Stimulated activated CD4-positive, alpha-beta T cell treated with anti-CD3 and anti-CD28 coated beads, Interleukin-1b, Interleukin-23, amount 100 ng/mL, for 24 hours (primary cell): ENCODE measurements around the gene UBA7.

ENCODE experiments used
- DNase-seq, 4 experiments: peaks; one replicate each; pipeline ENCODE4 v3.0.0-alpha.2; 2020; ENCODE audit warnings: low read depth in 4 of 4, low spot score in 1 of 4

The UBA7 gene

DNA sequence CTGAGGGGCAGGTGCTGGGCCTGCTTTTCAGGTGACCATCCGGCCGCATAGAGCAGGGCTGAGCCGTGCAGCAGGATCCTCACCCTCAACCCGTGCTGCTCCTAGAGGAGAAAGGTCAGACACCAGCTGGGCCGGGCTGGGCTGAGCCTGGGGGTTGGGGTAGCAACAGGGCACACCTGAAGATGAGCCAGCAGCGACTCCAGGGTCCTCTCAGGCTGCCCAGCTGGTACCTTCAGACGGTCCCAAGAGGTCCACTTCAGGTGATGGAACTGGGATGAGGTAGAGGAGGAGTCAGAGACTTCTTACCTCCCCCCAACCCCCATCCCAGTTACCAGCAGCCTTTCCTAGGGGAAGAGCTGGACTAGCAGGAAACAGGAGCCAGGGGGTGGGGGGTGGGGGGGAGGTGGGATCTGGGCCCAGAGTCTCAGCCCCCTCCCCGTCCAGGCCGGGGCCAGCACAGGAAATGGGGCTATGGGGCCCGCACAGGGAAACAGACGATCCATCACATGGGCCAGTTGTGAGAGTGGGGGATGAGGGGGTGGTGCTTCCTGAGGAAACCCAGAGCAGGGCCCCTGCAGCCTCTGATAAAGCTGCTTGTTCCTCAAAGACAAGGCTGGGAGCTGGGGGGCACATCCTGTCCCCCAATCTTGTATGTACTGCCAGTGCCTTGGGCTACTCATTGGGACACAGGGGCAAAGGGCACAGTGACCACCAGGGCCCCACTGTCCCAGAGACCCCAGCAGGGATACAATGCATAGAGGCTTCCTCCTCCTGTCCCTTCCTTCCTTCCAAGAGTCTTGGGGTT is 7.7 kb downstream of the UBA7 start:
- DNase-seq = no peak

DNA sequence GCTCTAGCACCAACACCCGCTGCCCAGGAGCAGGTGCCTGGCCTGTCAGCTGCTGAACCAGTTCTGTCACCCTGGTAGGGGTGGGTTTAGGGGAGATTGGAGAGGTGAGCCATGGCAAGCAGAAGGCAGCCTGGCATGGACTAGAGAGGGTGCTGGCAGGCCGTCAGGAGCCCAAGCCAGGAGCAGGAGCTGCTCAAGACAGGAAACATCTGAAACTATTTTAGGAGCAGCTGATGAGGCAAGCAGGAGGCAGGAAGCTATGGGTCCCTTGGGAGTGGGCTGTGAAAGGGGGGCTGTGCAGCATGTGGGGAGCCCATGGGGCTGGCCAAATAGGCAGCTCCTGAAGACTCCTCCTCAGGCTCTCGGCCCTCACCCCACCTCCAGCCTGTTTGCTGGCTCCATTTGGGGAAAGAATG is 8.4 kb downstream of the UBA7 start:
- no peak for DNase-seq

GRCh38 chr3:49804141-49805041 is 9.4 kb downstream of the UBA7 start:
- DNase-seq = no peak

DNA sequence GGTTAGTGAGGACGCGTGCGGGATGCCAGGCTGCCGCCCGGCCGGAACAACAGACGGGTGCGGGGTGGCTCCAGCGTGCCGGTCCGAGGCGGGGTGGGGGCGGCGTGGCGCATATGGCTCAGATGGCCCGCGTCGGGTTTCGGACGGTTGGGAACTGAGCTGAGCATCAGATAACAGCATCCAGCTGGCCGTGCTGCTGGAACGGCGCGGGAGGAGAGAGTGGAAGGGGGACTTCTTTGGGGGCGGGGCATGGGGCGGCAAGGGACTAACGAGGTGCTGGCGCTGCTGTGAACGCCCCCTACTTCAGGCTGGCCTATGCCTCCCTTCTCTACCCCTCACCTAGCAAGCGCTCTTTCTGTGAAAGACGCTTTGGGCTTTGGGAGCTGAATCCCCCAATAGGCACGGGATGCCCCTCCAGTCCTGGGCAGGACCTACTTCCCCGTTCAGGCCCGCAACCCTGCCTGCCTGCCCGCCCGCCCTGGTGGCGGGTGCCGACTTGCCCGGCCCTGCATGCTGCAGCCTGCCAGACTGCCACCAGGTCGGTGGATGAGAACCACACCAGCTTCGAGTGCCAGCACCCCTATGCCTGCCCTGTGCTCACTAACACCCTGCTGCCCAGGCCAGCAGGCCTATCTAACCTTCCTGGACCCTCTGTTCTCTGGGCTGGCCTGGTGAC is 10.2 kb downstream of the UBA7 start:
- DNase-seq = no peak

- DNase-seq = peak; percentile 72 to 86 (median 74)
Observed at GRCh38 chr3:49802719-49803464, 10.9 kb downstream of the UBA7 start, which contains the start of gene INKA1. Gene INKA1 (plus strand): TSS chr3:49803261. CDS start chr3:49803393, 132 bp downstream.

GRCh38 chr3:49801160-49801559 is 12.6 kb downstream of the UBA7 start:
- no peak for DNase-seq

DNA sequence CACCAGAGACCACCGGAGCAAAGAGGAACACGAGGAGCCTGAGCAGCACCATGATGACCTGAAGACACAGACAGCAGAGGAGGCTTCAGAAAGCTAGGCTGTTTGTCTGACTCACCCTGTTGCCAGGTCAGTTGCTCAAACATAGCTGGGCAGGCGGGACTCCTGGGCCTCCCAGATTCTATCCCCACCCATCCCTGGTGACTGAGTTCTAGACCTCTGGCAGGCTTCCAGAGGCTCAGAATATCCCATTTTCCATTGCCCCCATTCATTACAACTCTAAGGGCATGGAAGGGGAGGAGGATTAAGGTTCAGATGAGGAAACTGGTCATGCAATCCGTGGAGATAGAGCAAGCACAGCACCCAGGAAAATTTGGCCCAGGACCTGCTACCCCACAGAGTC is 14.0 kb downstream of the UBA7 start, which contains the start of gene CDHR4:
TSS of gene CDHR4 (minus strand) at position 113 of the 400 bp plus-strand sequence. CDS start at position 52, 61 bp downstream.
- no peak for DNase-seq

GRCh38 chr3:49799105-49799504 is 14.6 kb downstream of the UBA7 start:
- no peak for DNase-seq

GRCh38 chr3:49794926-49795905 is 18.5 kb downstream of the UBA7 start:
- no peak for DNase-seq

- DNase-seq = no peak
Observed at GRCh38 chr3:49794431-49794830, 19.3 kb downstream of the UBA7 start.

DNA sequence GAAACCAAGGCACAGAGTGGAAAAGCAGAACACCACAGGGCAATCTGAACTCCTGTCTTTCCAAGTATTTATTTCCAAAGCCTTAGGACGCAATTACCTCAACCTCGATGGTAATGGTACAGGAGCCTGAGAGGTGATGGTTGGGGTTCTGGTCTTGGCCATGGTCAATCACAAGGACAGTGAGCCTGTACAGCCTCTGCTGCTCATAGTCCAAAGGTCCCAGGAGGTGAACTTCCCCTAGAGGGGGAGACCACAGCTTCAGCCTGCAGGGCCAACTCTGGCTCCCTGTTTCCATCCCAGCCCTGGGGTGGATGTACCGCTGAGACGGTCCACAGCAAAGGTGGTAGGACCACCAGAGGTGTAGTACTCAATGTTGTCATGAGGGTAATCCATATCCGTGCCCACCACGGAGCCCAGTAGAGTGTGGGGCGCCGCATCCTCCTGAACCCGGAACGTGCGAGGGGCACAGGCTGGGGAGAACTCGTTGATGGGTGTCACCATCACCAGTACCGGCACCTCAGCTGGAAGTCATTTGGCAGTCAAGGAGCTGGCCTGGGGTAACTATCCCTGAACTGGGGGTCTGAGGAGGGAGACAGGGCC is 20.2 kb downstream of the UBA7 start:
- no peak for DNase-seq

- no peak for DNase-seq
Observed at GRCh38 chr3:49792371-49793150, 21.2 kb downstream of the UBA7 start.

GRCh38 chr3:49791571-49791970 is 22.2 kb downstream of the UBA7 start:
- no peak for DNase-seq

GRCh38 chr3:49790626-49791411 is 22.9 kb downstream of the UBA7 start:
- no peak for DNase-seq

GRCh38 chr3:49788056-49788455 is 25.7 kb downstream of the UBA7 start:
- DNase-seq = no peak

- DNase-seq = no peak
Observed at GRCh38 chr3:49787536-49787935, 26.2 kb downstream of the UBA7 start.

DNA sequence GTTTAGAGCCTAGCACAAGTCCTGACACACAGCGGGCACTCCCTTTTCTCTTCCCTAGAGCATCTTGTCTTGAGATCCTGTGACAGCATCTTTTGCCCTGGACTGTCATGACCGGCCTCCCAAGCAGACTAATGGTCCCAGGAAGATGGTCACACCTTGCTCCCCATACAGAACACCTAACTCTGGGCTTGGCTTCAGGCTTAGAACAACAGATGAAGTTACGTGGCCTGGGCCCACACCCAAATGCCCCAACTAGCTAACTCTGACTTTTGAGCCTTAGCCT is 26.6 kb downstream of the UBA7 start:
- no peak for DNase-seq
